HG03460 (cell line): Measurements from ENCODE around the gene COASY.
"Not testable (repeated sequence)": the region's sequence is repeated elsewhere in the genome, so short reads cannot be mapped to it uniquely, and the experiment has no call there.

Experiments used
- ATAC-seq: cut with Tn5 transposase; IDR thresholded peaks from one replicate; pipeline ENCODE4 v1.9.1; 2021; ENCODE audit not compliant: unreplicated experiment

COASY gene

DNA sequence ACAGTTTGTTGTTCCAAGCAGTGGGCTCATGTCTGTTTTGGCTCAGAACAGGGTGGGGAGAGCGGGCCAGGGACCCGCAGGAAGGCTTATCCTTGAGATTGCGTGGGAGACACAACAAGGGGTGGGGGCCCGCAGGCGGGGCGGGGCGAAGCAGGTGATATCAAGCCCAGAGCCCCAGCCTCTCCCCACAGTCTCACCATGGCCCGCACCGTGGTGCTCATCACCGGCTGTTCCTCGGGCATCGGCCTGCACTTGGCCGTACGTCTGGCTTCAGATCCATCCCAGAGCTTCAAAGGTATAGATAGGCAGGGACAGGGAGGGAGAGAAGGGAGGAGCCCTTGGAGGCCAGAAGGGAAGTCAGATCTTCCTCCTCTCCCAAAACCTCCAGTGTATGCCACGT lies 9.2 kb upstream of the COASY start, which contains the start of gene HSD17B1:
Gene HSD17B1 (plus strand): TSS at position 188 of the 400 bp plus-strand sequence. CDS start 11 bp downstream, at position 199.
- not testable (repeated sequence) for ATAC-seq

GRCh38 chr17:42553161-42553818 lies 8.7 kb upstream of the COASY start:
- ATAC-seq: no peak

DNA sequence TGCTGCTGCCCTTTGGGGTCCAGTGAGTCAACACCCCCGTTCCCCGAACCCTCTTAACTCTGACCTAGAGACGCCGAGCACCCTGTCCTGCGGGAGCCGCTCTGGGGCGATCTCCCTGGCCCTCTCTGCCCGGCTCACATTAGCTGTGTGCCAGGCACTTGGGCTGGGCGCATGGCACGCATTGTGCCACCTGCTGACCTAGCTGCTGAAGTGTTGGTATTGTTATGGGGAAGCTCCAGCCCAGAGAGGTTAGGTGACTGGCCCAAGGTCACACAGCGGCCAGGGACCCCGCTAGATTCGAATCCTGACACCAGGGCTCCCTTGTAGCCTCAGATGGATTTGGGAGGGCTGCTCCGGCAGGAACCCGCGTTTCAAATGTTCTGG lies 8.1 kb upstream of the COASY start:
- no peak for ATAC-seq

DNA sequence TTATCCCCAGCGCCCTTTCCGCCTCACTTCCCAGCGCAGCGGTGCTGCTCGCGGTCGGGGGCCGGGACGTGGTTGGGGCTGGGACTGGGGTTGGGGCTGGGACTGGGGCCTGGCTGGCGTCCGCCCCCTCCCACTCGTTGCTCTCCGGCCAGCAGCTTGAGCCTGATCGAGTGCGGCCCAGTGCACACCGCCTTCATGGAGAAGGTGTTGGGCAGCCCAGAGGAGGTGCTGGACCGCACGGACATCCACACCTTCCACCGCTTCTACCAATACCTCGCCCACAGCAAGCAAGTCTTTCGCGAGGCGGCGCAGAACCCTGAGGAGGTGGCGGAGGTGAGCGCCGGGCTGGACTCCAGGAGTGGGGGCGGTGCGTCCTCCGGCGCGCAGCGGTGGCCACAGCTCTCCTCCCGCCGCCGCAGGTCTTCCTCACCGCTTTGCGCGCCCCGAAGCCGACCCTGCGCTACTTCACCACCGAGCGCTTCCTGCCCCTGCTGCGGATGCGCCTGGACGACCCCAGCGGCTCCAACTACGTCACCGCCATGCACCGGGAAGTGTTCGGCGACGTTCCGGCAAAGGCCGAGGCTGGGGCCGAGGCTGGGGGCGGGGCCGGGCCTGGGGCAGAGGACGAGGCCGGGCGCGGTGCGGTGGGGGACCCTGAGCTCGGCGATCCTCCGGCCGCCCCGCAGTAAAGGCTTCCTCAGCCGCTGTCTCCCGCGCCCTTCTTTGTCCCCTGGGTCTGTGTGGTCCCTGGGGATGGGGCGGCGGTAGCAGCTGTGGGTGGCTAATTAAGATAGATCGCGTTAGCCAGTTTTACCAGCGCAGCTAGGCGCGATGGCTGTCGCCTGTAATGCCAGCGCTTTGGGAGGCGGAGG lies 7.5 kb upstream of the COASY start:
- peak; percentile 88 for ATAC-seq

GRCh38 chr17:42555122-42555622 lies 6.8 kb upstream of the COASY start:
- ATAC-seq: no peak

- ATAC-seq: not testable (repeated sequence)
Observed at GRCh38 chr17:42555961-42556617, 5.9 kb upstream of the COASY start.

DNA sequence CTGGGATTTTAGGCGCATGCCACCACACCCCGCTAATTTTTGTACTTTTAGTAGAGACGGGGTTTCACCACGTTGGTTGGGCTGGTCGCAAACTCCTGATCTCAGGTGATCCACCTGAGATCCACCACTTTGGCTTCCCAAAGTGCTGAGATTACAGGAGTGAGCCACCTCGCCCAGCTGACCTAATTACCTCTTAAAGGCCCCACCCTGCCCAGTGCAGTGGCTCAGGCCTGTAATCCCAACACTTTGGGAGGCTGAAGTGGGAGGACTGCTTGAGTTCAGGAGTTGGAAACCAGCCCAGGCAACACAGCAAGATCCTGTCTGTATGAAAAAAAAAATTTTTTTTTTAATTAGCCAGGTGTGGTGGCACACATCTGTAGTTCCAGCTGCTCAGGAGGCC lies 2.9 kb upstream of the COASY start:
- no peak for ATAC-seq

DNA sequence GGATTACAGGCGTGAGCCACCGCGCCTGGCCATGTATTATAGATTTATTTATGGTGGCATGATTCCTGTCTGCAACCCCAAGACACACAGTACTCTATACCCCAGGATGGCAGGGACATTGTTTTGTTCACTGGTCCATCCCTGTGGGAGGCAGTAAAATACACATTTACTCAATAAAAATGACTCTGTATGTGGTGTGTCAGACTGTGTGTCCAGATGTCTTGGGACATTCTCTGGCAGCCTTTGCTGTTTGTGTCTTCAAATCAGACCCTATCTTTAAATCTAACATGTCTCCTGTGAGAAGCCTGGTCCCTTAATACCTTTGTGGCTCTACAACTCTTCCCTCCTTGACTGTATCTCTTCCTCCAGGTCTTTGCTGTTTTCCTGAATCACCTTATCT lies 1.7 kb upstream of the COASY start:
- no peak for ATAC-seq

GRCh38 chr17:42562388-42563142 lies 617 bp downstream of the COASY start:
- ATAC-seq: no peak

- no peak for ATAC-seq
Observed at GRCh38 chr17:42563143-42563509, 1.2 kb downstream of the COASY start.

DNA sequence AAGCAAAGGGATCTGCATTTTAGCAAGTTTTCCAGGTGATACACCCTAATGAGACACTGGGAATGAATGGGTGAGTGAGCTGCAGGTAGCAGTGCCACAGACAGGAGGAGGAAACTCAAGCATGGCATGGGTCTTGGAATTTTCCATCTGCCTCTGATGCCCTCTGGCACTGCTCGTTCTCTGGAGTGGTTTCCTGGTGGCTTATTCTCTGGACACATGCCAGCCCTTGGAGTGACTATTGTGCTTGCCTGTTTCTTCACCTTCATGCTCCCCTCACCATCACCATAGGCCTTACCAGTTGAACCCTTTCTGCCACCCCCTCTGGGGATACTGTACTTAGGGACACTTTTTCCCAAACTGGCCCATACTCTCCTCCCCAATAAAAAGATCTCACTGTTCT lies 1.6 kb downstream of the COASY start:
- no peak for ATAC-seq

DNA sequence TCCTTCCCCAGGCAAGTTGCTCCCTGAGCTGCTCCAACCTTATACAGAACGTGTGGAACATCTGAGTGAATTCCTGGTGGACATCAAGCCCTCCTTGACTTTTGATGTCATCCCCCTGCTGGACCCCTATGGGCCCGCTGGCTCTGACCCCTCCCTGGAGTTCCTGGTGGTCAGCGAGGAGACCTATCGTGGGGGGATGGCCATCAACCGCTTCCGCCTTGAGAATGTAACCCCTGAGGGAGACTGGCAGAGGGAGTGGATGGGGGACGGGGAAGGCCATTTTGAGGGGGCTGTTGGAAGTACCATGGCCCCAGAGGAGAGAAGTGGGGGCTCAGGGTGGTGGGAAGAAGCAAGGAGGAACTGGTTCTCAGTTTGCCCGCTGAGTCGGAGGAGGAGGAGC lies 2.0 kb downstream of the COASY start:
- ATAC-seq: no peak

- no peak for ATAC-seq
Observed at GRCh38 chr17:42564815-42565522, 3.0 kb downstream of the COASY start.

DNA sequence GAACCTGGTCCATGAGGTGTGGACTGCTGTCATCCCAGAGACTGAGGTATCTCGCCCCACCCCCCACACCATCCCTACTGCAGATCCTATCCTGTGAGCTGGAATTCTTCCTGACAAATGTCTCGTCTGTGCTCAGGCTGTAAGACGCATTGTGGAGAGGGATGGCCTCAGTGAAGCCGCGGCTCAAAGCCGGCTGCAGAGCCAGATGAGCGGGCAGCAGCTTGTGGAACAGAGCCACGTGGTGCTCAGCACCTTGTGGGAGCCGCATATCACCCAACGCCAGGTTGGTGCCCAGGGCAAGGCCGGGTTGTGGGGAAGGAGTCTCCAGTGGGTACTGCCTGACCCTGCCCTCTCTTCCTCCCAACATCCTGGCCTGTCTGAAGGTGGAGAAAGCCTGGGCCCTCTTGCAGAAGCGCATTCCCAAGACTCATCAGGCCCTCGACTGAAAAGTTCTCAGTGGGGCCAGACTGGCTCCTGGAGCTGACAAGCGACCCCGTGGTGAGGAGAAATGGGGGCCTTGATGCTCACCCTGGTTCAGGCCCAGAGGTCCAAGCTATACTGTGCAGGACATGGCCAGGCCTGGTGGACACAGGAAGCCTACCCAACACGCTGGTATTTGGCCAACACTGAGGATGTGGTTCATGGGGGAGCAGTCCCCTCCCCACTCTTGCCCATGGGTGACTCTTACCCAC lies 3.7 kb downstream of the COASY start:
- no peak for ATAC-seq

GRCh38 chr17:42566215-42566882 lies 4.4 kb downstream of the COASY start:
- ATAC-seq: no peak

GRCh38 chr17:42566883-42567573 lies 5.1 kb downstream of the COASY start, which contains the start of gene MLX:
MLX (plus strand) TSS chr17:42567100; CDS start chr17:42567125, 25 bp downstream.
- peak; percentile 49 for ATAC-seq

GRCh38 chr17:42568341-42569111 lies 6.6 kb downstream of the COASY start:
- no peak for ATAC-seq
